AG08396 (cell line): ENCODE measurements around the gene PPIF.

Source experiments
- DNase-seq: peaks from one replicate; pipeline ENCODE4 v3.0.0; 2012; ENCODE audit warnings: low spot score, mixed read lengths

Gene PPIF

DNA sequence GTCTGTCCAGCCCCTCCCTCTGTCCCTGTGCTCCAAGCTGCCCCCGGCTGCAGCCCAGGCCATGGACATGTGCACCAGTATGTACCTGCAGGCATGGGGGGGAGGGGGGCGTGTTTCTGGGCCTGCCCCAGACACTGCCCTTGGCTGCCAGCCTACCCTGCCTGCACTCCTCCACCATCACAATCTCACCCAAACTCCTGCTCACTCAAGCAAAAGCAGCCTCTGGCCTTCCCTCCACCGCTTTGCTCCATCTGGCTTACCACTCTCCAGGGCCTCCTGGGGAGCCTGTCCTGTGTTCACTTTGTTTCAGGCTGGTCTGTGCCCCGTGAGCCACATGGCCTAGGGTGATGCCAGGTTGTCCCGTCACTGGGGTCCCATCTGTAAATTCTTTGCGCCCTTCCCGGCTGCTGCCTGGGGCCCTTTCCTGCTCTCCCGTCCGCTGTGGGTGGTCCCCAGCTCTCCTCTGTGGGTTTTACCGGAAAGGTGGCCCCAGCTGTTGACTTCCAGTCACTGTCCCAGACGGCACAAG is 33.3 kb upstream of the PPIF start:
- no peak for DNase-seq

- DNase-seq: no peak
These were observed 32.3 kb upstream of the PPIF start for GRCh38 chr10:79314761-79315601.

- no peak for DNase-seq
These were observed 31.7 kb upstream of the PPIF start for GRCh38 chr10:79315602-79315920.

GRCh38 chr10:79316671-79317431 is 30.4 kb upstream of the PPIF start:
- no peak for DNase-seq

DNA sequence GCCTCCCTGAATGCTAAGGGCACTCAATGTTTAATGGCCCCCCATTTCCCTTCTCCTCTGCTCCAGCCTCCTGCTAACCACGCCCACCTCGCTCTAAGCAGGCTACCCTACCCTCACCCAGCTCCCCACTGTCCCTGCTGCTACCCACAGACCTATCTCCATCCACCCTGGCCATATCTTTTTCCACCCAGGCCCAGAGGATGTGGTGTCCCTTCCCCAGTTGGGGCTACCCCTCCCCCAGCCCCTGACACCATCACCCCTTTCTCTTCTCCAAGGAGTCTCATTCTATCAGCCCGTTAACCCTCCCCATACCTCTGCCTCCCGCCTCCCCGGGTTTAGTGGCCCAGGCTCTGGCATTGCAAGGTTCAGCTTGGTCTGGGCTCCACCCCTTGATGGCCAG is 28.9 kb upstream of the PPIF start:
- no peak for DNase-seq

DNA sequence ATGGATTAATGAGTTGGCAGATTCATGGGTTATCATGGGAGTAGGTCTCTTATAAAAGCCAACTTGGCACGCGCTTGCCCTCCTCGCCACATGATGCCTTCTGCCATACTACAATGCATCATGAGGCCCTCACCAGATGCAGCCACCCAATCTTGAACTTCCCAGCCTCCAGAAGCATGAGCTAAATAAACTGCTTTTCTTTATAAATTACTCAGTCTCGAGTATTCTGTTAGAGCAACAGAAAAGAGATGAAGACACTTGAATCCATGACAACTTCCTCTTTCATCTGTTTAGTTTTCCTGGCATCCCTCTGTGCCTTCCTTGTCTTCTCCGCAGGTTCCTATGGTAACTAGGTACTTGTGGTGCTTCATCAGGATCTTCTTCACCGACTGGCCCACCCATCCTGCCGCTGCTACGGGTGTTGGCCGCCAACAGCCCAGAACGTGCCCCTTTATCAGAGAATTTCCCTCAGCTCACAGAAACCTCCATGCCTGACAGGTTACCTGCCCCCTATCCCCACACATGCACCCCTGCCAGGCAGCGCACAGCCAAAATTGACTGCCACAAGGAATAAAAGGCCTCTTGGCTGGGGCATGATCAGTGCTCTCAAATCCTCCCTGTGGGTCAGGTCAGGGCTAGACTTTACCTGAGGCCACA is 28.0 kb upstream of the PPIF start:
- no peak for DNase-seq

GRCh38 chr10:79320316-79320715 is 27.0 kb upstream of the PPIF start:
- no peak for DNase-seq

- DNase-seq: peak; percentile 78
These were observed 26.3 kb upstream of the PPIF start for GRCh38 chr10:79320820-79321493.

DNA sequence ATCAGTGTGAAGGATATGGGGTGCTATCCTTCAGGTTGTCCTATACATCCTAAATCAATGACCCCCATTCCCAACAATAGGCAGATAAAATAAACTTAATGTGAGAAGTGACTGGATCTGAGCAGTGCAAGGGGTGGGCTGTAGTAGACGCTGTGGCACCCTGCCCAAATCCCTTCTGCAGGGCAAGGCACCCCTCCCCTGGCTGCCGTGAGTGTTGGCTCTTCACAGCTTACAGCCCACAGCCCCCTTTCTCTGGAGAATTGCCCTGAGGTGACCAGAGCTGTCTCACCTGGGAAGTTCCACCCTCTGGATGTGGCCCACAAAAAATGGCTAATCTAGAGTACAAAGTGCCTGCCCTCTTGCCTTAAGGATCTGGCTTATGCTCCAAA is 25.8 kb upstream of the PPIF start:
- DNase-seq: no peak

DNA sequence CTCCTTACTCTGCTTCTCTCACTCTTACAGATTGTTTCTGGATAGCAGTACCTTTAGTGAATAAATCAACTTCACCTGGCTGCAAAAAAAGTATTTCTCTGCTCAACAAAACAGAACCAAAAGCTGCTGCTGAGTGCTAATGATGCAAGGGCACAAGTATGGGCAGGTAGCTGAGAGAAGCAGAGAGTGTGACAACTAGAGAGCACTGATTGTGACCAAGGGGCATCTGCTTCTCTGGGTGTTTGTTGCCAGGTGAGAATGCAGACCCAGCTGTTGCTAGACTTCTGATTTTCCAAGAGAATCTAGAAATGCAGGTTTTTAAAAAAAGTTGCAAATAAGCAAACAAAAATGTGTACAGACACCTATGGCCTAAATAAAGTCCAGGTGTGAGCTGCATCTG is 25.3 kb upstream of the PPIF start:
- no peak for DNase-seq

- DNase-seq: peak; percentile 75
These were observed 24.4 kb upstream of the PPIF start for GRCh38 chr10:79322616-79323543.

DNA sequence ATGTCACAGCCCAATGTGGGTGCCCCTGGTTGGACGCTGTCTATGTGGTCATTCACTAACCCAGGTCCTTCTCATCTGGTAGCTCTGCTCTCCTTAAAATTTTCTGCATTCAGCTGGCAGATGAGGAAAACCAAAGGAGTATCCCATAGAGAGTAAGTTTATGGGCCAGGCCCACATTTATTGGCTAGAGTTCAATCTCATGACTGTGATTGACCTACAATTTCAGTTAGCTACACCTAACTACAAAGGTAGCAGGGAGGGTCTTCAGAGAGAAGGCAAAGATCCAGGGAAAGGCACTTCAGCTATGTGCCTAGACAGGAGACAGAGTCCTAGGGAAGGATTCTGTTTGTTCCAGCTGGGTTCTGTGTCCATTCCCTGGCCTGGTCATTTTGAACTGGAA is 23.7 kb upstream of the PPIF start:
- no peak for DNase-seq

DNA sequence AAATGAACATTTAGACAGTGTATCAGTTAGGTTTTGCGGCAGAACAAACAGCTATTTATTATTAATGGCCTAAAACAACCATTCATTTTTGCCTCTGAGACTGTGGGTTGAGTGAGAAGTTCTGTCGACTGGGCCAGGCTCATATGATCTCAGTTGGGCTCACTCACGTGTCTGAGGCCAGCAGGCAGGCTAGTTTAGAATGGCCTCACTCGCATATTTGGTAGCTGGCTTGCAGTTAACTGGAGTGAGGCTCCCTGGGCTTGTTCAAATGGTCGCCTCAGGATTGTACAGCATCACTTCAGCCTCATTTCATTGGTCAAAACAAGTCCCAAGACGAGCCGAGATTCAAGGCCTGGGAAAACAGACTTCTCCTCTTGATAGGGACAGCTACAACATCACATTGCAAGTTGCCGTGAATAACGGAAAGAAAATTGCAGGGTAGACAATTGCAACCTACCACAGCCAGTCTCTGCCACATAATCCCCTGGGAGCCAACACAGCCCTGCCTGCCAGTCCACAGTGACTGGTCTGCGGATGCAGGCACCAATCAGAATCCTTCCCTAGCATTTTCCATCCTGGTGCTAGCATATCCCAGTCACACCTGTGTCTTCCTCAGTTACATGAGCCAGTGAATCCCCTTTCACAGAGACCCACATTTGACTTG is 23.1 kb upstream of the PPIF start:
- DNase-seq: no peak

GRCh38 chr10:79326361-79327089 is 20.7 kb upstream of the PPIF start:
- DNase-seq: no peak

DNA sequence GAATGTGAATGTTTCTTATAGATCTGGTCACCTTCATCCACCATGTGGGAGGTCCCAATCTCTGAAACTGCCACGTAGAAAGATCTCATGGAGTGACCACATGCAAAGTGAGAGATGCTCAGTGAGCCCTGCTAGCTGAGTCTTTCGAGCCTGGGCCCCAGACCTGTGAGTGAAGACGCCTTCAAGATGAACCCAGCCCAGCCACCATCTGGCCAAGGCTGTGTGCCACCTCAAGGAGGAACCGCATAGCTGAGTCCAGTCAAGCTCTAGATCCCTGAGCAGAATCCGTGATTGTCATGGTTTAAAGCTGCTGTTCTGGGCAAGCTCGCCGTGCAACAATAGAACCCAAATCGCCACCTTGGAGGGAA is 20.2 kb upstream of the PPIF start:
- no peak for DNase-seq

DNA sequence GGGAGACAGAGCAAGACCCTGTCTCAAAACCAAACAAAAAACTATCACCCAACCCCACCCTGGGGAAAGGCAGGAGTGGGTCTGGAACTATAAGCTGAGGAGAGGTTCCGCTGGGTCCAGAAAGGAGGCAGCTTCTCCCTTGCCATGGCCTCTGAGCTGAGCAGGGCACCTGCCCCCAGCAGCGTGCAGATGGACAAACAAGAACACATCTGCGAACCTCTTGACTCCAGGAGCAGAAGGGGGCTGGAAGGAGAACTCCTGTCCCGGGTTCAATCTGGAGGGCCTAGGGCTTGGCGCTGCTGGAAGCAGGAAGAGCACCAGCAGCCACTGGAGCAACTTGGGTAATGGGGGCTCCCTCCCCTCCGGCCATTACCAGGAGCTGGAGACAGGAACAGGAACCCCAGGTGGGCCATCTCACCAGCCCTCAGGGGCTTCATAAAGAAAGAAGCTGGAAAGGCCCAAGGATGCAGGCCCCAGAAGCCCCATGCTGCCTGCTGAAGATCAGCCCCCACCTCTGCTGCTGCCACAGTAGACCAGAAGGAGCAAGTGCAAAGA is 19.0 kb upstream of the PPIF start:
- DNase-seq: no peak

DNA sequence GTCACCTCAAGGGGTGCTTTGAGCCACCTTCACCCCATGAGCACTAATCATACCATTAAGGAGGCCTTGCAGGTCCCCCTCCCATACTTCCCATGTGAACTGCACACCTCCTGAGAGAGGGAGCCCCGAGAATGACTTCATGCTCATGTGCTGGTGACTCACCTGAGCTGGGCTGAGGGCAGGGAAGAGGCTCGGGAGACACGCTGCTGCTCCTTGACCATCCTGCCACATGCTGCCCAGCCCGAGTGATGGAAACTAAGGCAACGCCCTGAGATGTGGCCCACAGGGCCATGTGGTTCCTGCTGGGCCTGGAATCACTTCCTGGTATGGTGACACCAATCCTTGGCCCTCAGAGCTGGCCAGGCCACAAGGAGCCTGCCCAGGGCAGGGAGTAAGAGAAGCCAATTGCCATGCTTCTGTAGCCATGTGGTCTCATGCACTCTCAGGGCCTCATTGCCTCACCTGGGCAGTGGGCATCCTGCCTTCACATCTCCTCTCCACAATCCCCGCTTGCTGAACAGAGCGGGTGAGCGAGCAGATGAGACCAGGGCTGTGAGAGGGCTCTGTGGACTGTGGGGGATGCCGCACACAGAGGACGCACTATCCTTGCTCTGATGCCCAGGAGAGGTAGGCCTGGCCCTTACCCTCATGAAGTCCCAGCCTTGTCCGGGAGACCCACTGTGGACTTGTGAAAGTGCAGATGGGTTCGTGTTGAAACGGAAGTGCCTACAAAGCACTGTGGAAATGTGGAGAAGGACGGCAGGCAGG is 18.3 kb upstream of the PPIF start:
- no peak for DNase-seq

DNA sequence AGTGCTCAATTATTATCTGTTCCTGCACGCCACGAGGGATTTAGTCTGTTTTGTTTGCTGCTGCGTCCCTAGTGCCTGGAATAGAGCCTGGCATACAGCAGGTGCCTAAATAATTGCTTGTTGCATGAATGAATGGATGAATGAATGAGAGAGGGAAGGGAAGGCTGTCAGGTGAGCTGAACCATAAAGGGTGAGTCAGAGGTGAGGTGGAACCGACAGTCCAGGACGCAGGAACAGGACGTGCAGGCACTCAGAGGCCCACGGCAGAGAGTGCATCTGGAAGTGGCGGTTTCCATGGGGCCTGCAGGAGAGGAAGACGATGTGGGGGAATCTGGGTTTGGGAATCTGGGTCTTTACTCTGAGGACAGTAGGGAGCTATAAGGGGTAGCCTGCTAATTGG is 17.7 kb upstream of the PPIF start:
- DNase-seq: no peak

DNA sequence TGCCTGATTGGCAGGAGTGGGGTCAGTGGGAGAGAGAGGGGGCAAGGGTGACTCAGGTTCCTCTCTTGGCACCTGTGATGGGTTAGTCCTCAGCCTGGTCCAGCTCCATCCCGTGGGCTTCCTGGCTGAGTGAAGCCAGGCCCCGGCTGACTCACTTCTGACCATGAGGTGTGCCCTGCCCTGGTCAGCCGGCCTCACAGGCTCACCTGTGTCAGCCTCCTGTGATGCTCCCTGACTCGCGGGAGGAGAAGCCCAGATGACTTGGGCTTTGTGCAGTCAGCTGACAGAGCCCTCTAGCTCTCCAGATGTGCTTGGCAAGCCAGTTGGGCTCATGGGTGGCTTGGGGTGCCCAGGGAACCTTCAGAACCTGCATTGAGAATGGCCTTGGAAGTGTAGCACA is 16.0 kb upstream of the PPIF start:
- no peak for DNase-seq
